HG03460 (cell line): ENCODE measurements around the gene SMIM36.
"Not testable (repeated sequence)": the region's sequence is repeated elsewhere in the genome, so short reads cannot be mapped to it uniquely, and the experiment has no call there.

Source experiments
- ATAC-seq: cut with Tn5 transposase; IDR thresholded peaks from one replicate; pipeline ENCODE4 v1.9.1; 2021; ENCODE audit not compliant: unreplicated experiment

SMIM36 gene

GRCh38 chr17:55507669-55508068 is 3.6 kb downstream of the SMIM36 start:
- not testable (repeated sequence) for ATAC-seq

GRCh38 chr17:55501626-55502025 is 9.6 kb downstream of the SMIM36 start:
- not testable (repeated sequence) for ATAC-seq

- ATAC-seq, result no peak
These were observed 11.1 kb downstream of the SMIM36 start for GRCh38 chr17:55500103-55500502.

- ATAC-seq, result no peak
These were observed 15.0 kb downstream of the SMIM36 start for GRCh38 chr17:55496094-55496881.

GRCh38 chr17:55495239-55495638 is 16.0 kb downstream of the SMIM36 start:
- no peak for ATAC-seq

- ATAC-seq, result no peak
These were observed 18.4 kb downstream of the SMIM36 start for GRCh38 chr17:55492781-55493341.

GRCh38 chr17:55490376-55490775 is 20.9 kb downstream of the SMIM36 start:
- ATAC-seq, result no peak

- no peak for ATAC-seq
These were observed 23.4 kb downstream of the SMIM36 start for GRCh38 chr17:55487695-55488432.

GRCh38 chr17:55484575-55484974 is 26.7 kb downstream of the SMIM36 start:
- ATAC-seq, result no peak

GRCh38 chr17:55482591-55483389 is 28.5 kb downstream of the SMIM36 start:
- no peak for ATAC-seq

- ATAC-seq, result no peak
These were observed 30.5 kb downstream of the SMIM36 start for GRCh38 chr17:55480631-55481315.

- ATAC-seq, result no peak
These were observed 31.3 kb downstream of the SMIM36 start for GRCh38 chr17:55479903-55480302.

- ATAC-seq, result no peak
These were observed 32.3 kb downstream of the SMIM36 start for GRCh38 chr17:55478971-55479370.

GRCh38 chr17:55466671-55467070 is 44.6 kb downstream of the SMIM36 start:
- no peak for ATAC-seq

GRCh38 chr17:55465771-55466170 is 45.5 kb downstream of the SMIM36 start:
- not testable (repeated sequence) for ATAC-seq

- ATAC-seq, result peak; percentile 81
These were observed 47.7 kb downstream of the SMIM36 start for GRCh38 chr17:55463600-55463999.

GRCh38 chr17:55462711-55463110 is 48.5 kb downstream of the SMIM36 start:
- ATAC-seq, result no peak

- ATAC-seq, result no peak
These were observed 49.0 kb downstream of the SMIM36 start for GRCh38 chr17:55462234-55462633.

- no peak for ATAC-seq
These were observed 52.3 kb downstream of the SMIM36 start for GRCh38 chr17:55458978-55459377.

GRCh38 chr17:55458287-55458900 is 52.9 kb downstream of the SMIM36 start:
- no peak for ATAC-seq
